Suprapubic skin (tissue), 4 donors: Measurements from ENCODE around the gene CPEB3.
"Not testable (repeated sequence)": the region's sequence is repeated elsewhere in the genome, so short reads cannot be mapped to it uniquely, and the experiment has no call there.

ENCODE experiments used
- EP300 ChIP-seq: sonication (generic); formaldehyde crosslinking; IDR thresholded peaks from one replicate; pipeline ENCODE4 v1.6.1; 2017; ENCODE audit warnings: antibody characterized with exemption
- POLR2AphosphoS5 ChIP-seq, 3 donors: sonication (generic); formaldehyde crosslinking; IDR thresholded peaks; one replicate each; pipeline ENCODE4 v1.6.1; 2017; ENCODE audit warnings: antibody characterized with exemption in 3 of 3
- TF ChIP-seq, protein P1 (sequence below), 2 donors: fragments of 200-600 bp in 1 of 2; fragments of 450-650 bp in 1 of 2; sonication (generic) in 1 of 2; IDR thresholded peaks; one replicate each; pipeline ENCODE4 v1.5.1; 2016 to 2019; ENCODE audit warnings: antibody characterized with exemption in 2 of 2, mild to moderate bottlenecking in 1 of 2, moderate library complexity in 1 of 2

DNA sequence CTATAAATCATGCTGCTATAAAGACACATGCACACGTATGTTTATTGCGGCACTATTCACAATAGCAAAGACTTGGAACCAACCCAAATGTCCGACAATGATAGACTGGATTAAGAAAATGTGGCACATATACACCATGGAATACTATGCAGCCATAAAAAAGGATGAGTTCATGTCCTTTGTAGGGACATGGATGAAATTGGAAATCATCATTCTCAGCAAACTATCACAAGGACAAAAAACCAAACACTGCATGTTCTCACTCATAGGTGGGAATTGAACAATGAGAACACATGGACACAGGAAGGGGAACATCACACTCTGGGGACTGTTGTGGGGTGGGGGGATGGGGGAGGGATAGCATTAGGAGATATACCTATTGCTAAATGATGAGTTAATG is 149.7 kb downstream of the CPEB3 start:
- not testable (repeated sequence) for TF ChIP-seq EP300; POLR2AphosphoS5 (IDR thresholded peaks at IDR 0.05)
- TF ChIP-seq, protein P1, sequence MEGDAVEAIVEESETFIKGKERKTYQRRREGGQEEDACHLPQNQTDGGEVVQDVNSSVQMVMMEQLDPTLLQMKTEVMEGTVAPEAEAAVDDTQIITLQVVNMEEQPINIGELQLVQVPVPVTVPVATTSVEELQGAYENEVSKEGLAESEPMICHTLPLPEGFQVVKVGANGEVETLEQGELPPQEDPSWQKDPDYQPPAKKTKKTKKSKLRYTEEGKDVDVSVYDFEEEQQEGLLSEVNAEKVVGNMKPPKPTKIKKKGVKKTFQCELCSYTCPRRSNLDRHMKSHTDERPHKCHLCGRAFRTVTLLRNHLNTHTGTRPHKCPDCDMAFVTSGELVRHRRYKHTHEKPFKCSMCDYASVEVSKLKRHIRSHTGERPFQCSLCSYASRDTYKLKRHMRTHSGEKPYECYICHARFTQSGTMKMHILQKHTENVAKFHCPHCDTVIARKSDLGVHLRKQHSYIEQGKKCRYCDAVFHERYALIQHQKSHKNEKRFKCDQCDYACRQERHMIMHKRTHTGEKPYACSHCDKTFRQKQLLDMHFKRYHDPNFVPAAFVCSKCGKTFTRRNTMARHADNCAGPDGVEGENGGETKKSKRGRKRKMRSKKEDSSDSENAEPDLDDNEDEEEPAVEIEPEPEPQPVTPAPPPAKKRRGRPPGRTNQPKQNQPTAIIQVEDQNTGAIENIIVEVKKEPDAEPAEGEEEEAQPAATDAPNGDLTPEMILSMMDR (IDR thresholded peaks at IDR 0.05): not testable (repeated sequence)
